GM19193 (cell line): Measurements from ENCODE around the gene PDLIM7.

Experiments used
- POLR2A ChIP-seq: IDR thresholded peaks from 4 replicates; pipeline ENCODE4 v1.6.1; 2011; ENCODE audit not compliant: insufficient read depth, insufficient read length; ENCODE audit errors: extremely low read depth

The PDLIM7 gene

DNA sequence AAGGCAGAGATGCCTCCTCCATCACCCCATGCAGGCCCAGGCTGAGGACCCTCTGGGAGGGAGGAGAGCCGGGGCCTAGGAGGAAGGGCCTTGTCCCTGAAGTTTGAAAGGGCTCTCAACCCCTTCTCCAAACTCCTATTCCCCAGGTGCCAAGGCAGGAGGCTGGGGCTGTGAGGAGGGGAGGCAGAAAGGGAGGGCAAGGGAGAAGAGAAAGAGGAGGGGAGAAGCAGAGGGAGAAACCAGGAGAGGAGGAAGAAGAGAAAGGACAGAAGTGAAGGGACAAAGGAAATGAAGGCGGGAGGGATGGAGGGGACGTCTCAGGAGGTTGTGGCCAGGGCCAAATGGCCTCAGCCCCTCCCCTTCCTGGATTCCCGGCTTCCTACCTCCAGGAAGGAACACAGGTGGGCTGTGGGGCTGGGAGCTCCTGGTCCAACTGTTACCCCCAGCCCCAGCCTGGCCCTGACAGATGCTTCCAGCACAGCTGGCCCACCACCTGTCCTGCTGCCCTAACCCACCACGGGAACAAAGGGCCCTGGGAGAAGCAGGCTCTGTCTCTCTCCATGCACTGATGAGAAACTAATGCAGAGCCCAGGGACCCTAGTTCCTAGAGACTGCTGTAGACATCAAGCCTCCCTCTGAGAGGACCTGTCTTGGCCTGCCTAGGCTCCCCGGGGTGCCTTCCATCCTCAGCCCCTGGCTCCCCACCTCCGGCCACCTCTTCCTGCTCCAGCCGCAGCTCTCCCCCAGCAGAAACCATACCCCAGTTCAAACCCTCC, 27.5 kb downstream of the PDLIM7 start:
- TF ChIP-seq POLR2A, result no peak

DNA sequence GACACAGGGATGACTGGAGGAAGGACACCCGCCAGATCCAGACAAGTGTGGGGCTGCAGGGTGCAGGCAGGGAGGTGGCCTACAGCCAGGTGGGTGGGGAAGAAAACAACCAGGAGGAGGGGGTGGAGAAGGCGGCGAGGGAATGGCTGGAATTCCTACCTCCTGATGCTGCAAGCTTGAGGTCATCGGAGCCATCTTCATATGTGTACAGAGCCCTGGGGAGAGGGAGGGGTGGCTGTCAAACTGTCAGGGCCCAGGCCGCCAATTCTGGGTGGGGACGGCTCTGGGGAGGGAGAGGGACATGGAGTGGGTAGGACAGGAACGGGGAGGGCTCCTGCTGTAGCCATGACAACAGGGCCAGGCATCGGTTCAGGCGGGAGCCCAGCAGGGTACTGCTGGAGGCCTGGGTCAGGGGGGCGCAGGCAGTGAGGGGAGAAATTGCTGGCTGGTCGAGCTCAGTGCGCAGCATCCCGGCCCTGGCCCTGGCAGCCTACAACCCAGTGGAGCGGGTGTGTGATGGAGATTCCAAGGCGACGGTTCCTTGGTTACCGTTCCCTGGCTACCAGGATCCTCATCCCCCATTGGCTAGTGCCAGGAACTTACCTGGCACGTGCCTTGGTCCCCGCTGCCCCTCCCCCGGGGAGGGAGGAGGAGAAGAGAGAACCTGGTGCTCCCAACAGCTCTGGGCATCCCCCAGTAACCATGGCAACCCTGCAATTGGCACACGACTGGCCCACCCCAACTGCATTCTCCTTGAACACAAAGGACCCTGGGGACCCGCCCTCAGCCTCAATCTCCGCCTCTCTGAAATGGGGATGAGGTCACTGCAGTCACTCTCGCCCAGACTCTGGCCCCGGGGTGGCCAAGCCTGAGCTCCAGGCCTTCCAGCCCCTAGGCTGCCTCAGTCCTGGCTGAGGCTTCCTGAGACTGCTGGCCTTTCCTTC, 28.4 kb downstream of the PDLIM7 start:
- no peak for TF ChIP-seq POLR2A

GRCh38 chr5:177468329-177468684, 29.1 kb downstream of the PDLIM7 start:
- no peak for TF ChIP-seq POLR2A

DNA sequence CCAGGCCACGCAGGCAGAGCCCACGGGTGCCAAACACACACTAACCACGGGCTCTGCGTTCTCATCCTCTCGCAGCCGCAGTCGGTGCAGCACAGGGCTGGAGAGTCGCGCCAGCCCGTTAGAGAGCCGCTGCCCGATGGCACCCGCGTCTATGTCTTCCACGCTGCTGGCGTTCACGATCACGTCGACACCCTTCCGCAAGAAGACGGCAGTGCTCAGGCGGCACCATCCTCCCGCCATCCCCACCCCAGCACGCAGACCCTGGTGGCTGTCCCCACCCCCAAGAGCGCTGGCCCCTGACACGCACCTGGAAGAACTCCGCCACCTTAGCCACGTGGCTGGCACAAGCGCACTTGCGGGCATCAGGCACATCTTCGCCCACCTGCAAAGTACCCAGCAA, 30.0 kb downstream of the PDLIM7 start:
- TF ChIP-seq POLR2A, result no peak

GRCh38 chr5:177466861-177467260, 30.5 kb downstream of the PDLIM7 start:
- no peak for TF ChIP-seq POLR2A

DNA sequence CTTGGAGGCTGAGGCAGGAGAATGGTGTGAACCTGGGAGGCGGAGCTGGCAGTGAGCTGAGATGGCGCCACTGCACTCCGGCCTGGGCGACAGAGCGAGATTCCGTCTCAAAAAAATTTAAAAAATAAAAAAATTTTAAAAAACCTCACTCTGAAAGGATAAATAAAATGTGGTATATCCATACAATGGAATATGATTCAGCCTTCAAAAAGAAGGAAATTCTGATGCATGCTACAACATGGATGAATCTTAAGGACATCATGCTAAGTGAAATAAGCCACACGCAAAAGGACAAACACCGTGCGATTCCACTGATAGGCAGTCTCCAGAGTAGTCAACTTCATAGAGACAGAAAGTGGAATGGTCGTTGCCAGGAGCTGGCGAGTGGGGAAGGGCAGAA, 32.4 kb downstream of the PDLIM7 start:
- no peak for TF ChIP-seq POLR2A

GRCh38 chr5:177462021-177462670, 35.3 kb downstream of the PDLIM7 start:
- TF ChIP-seq POLR2A, result no peak

- no peak for TF ChIP-seq POLR2A
Observed at GRCh38 chr5:177459819-177460628, 37.4 kb downstream of the PDLIM7 start.

GRCh38 chr5:177459357-177459756, 38.0 kb downstream of the PDLIM7 start:
- TF ChIP-seq POLR2A, result no peak

GRCh38 chr5:177458912-177459350, 38.5 kb downstream of the PDLIM7 start:
- no peak for TF ChIP-seq POLR2A

- TF ChIP-seq POLR2A, result no peak
Observed at GRCh38 chr5:177457852-177458681, 39.3 kb downstream of the PDLIM7 start.

- TF ChIP-seq POLR2A, result no peak
Observed at GRCh38 chr5:177456976-177457851, 40.2 kb downstream of the PDLIM7 start.

DNA sequence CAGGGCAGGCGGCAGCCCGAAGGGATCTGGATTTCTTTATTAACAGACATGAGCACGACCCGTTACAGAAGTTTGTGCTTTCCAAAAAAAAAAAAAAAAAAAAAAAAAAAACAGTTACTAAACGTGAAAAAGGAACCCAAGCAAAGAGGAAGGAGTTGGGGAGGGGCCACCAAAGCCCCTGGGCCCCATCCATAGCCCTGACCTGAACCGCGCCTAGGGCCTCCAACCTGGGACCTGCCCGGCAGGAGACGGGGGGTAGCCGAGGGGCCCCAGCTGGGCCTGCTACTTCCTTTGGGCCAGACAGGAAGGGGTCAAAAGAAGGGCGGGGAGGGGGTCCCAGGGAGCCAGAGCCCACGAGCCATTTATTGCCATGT, 40.8 kb downstream of the PDLIM7 start:
- no peak for TF ChIP-seq POLR2A
